DMS114 treated with DMSO at 0.1 percent for 48 hours (cell line): ENCODE measurements around the gene ATG2B.

ENCODE experiments used
- DNase-seq: peaks from one replicate; lab custom pipeline; 2025; ENCODE audit not compliant: unreplicated experiment; lab: John Stamatoyannopoulos, UW

The ATG2B gene

GRCh38 chr14:96309133-96309895 is 53.8 kb downstream of the ATG2B start:
- DNase-seq = no peak

- no peak for DNase-seq
Measured at GRCh38 chr14:96307434-96307833, 55.7 kb downstream of the ATG2B start.

- no peak for DNase-seq
Measured at GRCh38 chr14:96304956-96305355, 58.2 kb downstream of the ATG2B start.

GRCh38 chr14:96303981-96304380 is 59.2 kb downstream of the ATG2B start:
- no peak for DNase-seq

GRCh38 chr14:96299441-96299840 is 63.7 kb downstream of the ATG2B start:
- DNase-seq = no peak

GRCh38 chr14:96297997-96298515 is 65.1 kb downstream of the ATG2B start:
- no peak for DNase-seq

GRCh38 chr14:96297000-96297399 is 66.1 kb downstream of the ATG2B start:
- DNase-seq = peak; percentile 19

- DNase-seq = no peak
Measured at GRCh38 chr14:96294246-96294645, 68.9 kb downstream of the ATG2B start.

- DNase-seq = no peak
Measured at GRCh38 chr14:96287856-96288255, 75.3 kb downstream of the ATG2B start.

GRCh38 chr14:96286251-96286650 is 76.9 kb downstream of the ATG2B start:
- no peak for DNase-seq

GRCh38 chr14:96285667-96286066 is 77.5 kb downstream of the ATG2B start:
- DNase-seq = no peak

GRCh38 chr14:96284430-96284829 is 78.7 kb downstream of the ATG2B start:
- DNase-seq = no peak

GRCh38 chr14:96284008-96284407 is 79.1 kb downstream of the ATG2B start:
- DNase-seq = no peak

GRCh38 chr14:96281486-96281885 is 81.7 kb downstream of the ATG2B start:
- DNase-seq = no peak

GRCh38 chr14:96280104-96280503 is 83.0 kb downstream of the ATG2B start:
- DNase-seq = no peak

GRCh38 chr14:96279564-96279963 is 83.6 kb downstream of the ATG2B start:
- DNase-seq = no peak

GRCh38 chr14:96277890-96278289 is 85.3 kb downstream of the ATG2B start:
- DNase-seq = no peak

- DNase-seq = peak; percentile 32
Measured at GRCh38 chr14:96275177-96276112, 87.7 kb downstream of the ATG2B start.

GRCh38 chr14:96274543-96274942 is 88.6 kb downstream of the ATG2B start:
- no peak for DNase-seq

GRCh38 chr14:96274122-96274521 is 89.0 kb downstream of the ATG2B start:
- DNase-seq = no peak

- DNase-seq = no peak
Measured at GRCh38 chr14:96273629-96274028, 89.5 kb downstream of the ATG2B start.
